ENCODE data around the gene CERT1.
"Not testable (repeated sequence)": the region's sequence is repeated elsewhere in the genome, so short reads cannot be mapped to it uniquely, and the experiment has no call there.

CERT1 gene

GRCh38 chr5:75338408-75338807 lies 173.0 kb downstream of the CERT1 start:
- Mint-ChIP-seq H3K27ac (no peak overlapping the region), H3K9me3 (no peaks in the 10 kb centered on the region), H3K27me3 (no peaks in the 10 kb centered on the region), H3K36me3 (no peaks in the 10 kb centered on the region), H3K4me3 (no peak overlapping the region), H3K4me1 (peaks cover 45% of the 10 kb centered on the region)

- H3K27ac Mint-ChIP-seq: peak overlapping the region; percentile 68
- peaks cover 45% of the 10 kb centered on the region for H3K4me1 Mint-ChIP-seq
- H3K9me3 Mint-ChIP-seq: no peaks in the 10 kb centered on the region
- no peaks in the 10 kb centered on the region for H3K27me3 Mint-ChIP-seq
- H3K4me3 Mint-ChIP-seq: no peak overlapping the region
- H3K36me3 Mint-ChIP-seq: no peaks in the 10 kb centered on the region
Measured at GRCh38 chr5:75337366-75338021, 173.9 kb downstream of the CERT1 start.

- H3K4me1 Mint-ChIP-seq: peaks cover 40% of the 10 kb centered on the region
- H3K27me3 Mint-ChIP-seq: no peaks in the 10 kb centered on the region
- no peak within 1 kb of the TSS for H3K4me3 Mint-ChIP-seq
- peak within 1 kb of the TSS; percentile 68 for H3K27ac Mint-ChIP-seq
- no peaks in the 10 kb centered on the region for H3K9me3 Mint-ChIP-seq
- no peaks in the 10 kb centered on the region for H3K36me3 Mint-ChIP-seq
Measured at GRCh38 chr5:75336615-75337336, 174.7 kb downstream of the CERT1 start, which contains the start of gene HMGCR. TSS of gene HMGCR (plus strand) at chr5:75337220. CDS start at chr5:75342606, 5,386 bp downstream.

GRCh38 chr5:75335952-75336614 lies 175.3 kb downstream of the CERT1 start:
- peaks cover 34% of the 10 kb centered on the region for H3K4me1 Mint-ChIP-seq
- no peaks in the 10 kb centered on the region for H3K36me3 Mint-ChIP-seq
- no peak overlapping the region for H3K27ac Mint-ChIP-seq
- H3K9me3 Mint-ChIP-seq: no peaks in the 10 kb centered on the region
- no peaks in the 10 kb centered on the region for H3K27me3 Mint-ChIP-seq
- no peak overlapping the region for H3K4me3 Mint-ChIP-seq

- no peak overlapping the region for H3K4me3 Mint-ChIP-seq
- H3K9me3 Mint-ChIP-seq: no peaks in the 10 kb centered on the region
- peaks cover 28% of the 10 kb centered on the region for H3K4me1 Mint-ChIP-seq
- H3K27ac Mint-ChIP-seq: no peak overlapping the region
- H3K27me3 Mint-ChIP-seq: no peaks in the 10 kb centered on the region
- no peaks in the 10 kb centered on the region for H3K36me3 Mint-ChIP-seq
Measured at GRCh38 chr5:75335486-75335885, 175.9 kb downstream of the CERT1 start.

GRCh38 chr5:75334413-75334812 lies 177.0 kb downstream of the CERT1 start:
- H3K4me3 Mint-ChIP-seq, H3K36me3 Mint-ChIP-seq, H3K27me3 Mint-ChIP-seq, H3K9me3 Mint-ChIP-seq, H3K27ac Mint-ChIP-seq: not testable (repeated sequence)
- H3K4me1 Mint-ChIP-seq: peaks cover 17% of the 10 kb centered on the region

GRCh38 chr5:75333759-75334158 lies 177.7 kb downstream of the CERT1 start:
- H3K27me3 Mint-ChIP-seq, H3K9me3 Mint-ChIP-seq, H3K36me3 Mint-ChIP-seq, H3K4me3 Mint-ChIP-seq, H3K27ac Mint-ChIP-seq: not testable (repeated sequence)
- H3K4me1 Mint-ChIP-seq: peaks cover 13% of the 10 kb centered on the region

GRCh38 chr5:75331095-75332090 lies 180.0 kb downstream of the CERT1 start:
- Mint-ChIP-seq H3K27ac (no peak overlapping the region), H3K4me3 (no peak overlapping the region), H3K9me3 (no peaks in the 10 kb centered on the region), H3K4me1 (no peaks in the 10 kb centered on the region), H3K36me3 (no peaks in the 10 kb centered on the region), H3K27me3 (no peaks in the 10 kb centered on the region)

- Mint-ChIP-seq H3K36me3 (no peaks in the 10 kb centered on the region), H3K4me1 (no peaks in the 10 kb centered on the region), H3K9me3 (no peaks in the 10 kb centered on the region), H3K4me3 (no peak overlapping the region), H3K27ac (no peak overlapping the region), H3K27me3 (no peaks in the 10 kb centered on the region)
Measured at GRCh38 chr5:75330404-75330803, 181.0 kb downstream of the CERT1 start.
